Subcutaneous adipose tissue (tissue), 4 donors: ENCODE measurements around the gene PLEKHG3. TPM values are rescaled to one million over a fixed set of nuclear protein-coding genes. Genes with fewer than 3 reads are reported as not detected.

Source experiments
- total RNA-seq, 4 donors: library from RNA; depleted of rRNA; stranded (reverse); fragments of >200 nt; gene quantifications; one replicate each; pipeline ENCODE4 v1.1.0, GENCODE V29; 2016
- TF ChIP-seq, protein P1 (sequence below): fragments of 450-650 bp; IDR thresholded peaks from one replicate; pipeline ENCODE4 v1.5.1; 2016; ENCODE audit warnings: low read depth, mild to moderate bottlenecking, control low read depth, antibody characterized with exemption, moderate library complexity

The PLEKHG3 gene
- total RNA-seq, 4 donors from 2014 or later: 12.4 to 66.9 (median 19.8) TPM

DNA sequence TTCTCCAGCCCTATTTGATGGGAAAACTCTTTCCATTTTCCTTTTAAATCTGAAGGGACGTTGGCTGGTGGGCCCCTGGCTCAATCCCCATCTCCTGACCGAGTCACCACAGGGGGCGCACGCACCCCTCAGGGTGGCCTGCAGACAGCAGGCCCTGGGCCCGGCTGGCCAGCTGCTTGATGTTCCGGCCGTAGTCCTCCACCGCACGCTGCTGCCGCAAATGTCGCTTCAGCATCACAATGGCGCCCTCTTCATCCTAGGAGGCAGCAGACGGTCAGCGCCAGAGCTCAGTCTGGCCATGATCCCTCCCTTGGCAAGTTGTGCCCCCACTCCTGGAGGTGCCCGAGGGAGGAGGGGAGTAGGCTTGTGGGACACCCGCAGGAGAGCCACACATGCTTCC is 70.0 kb downstream of the PLEKHG3 start:
- TF ChIP-seq, protein P1, sequence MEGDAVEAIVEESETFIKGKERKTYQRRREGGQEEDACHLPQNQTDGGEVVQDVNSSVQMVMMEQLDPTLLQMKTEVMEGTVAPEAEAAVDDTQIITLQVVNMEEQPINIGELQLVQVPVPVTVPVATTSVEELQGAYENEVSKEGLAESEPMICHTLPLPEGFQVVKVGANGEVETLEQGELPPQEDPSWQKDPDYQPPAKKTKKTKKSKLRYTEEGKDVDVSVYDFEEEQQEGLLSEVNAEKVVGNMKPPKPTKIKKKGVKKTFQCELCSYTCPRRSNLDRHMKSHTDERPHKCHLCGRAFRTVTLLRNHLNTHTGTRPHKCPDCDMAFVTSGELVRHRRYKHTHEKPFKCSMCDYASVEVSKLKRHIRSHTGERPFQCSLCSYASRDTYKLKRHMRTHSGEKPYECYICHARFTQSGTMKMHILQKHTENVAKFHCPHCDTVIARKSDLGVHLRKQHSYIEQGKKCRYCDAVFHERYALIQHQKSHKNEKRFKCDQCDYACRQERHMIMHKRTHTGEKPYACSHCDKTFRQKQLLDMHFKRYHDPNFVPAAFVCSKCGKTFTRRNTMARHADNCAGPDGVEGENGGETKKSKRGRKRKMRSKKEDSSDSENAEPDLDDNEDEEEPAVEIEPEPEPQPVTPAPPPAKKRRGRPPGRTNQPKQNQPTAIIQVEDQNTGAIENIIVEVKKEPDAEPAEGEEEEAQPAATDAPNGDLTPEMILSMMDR: no peak

DNA sequence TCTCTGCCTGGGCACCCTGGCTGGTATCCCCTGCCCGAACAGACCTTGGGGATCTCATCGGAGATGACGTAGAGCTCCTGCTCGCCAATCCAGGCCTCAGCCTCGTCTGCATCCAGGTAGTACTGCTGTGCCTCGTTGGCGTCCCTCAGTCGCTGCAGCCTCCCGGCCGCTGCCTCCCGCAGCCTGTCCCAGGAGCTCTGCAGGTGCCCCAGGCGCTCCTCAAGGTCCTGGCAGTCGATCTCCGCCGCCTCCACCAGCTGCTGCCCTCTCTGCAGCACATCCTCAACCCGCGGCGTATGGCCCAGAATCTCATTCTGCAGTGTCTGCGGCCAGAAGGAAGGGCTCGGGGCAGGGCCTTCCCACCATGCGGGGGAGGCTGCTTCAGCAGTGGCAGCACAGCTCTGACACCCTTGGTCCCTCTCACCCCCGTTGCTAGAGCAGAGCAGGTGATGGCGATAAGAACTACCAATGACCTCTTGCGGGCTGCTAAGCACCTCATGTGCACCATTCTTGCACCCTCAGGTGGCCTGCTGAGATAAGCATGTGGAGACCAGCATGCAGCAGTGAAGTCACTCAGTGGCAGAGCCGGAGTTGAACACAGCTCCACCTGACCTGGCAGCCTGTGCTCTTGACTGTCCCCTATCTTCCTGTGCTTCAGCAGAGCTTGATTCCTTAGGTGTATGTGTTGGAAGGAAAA is 71.0 kb downstream of the PLEKHG3 start:
- TF ChIP-seq, protein P1: no peak

DNA sequence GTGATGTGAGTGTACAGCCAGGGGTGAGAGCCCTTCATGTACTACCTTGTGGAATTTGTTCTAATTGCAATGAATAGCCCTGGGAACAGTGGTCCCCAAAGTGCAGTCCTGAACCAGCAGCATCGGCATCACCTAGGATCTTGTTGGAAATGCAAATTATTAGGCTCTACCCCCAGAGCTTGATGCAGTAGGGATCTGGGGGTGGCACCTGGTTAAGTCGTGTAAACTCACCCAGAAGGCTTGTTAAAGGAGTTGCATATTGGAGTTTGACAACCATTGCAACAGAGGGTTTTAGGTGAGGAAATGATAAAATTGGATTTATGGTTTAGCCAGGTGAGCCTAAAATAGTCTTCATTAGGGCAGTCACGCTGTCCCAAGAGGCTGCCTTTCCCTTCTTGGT is 73.2 kb downstream of the PLEKHG3 start:
- TF ChIP-seq, protein P1: no peak

DNA sequence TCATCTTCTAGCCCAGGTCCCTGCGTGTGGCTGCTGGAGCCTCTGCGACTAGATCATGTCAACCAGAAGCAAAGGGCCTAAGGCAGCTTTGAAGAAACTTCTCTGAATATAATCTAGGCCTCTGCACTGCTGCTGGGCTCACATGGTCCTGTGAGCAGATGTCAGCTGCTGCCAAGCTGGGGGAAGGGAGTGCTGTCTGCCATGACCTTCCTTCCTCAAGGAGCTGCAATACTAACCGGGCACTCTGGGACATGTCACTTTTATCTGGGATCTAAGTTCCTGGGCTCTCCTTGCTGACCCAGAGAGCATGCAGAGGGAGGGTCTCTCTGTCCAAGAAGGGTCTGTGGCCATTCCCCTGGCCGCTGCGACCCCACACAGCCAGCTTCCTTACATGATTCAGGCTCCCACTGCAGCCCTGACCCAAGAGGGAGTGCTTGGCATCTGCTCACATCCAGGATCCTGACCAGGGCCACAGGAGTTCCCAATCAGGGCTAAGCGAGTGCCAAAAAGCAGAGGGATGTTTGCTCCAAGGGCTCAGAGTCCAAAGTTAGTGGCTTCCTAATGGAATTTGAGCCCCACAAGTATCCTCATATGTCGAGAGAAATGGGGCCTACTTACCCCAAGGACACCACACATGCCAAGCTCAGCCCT is 74.0 kb downstream of the PLEKHG3 start:
- TF ChIP-seq, protein P1: no peak

DNA sequence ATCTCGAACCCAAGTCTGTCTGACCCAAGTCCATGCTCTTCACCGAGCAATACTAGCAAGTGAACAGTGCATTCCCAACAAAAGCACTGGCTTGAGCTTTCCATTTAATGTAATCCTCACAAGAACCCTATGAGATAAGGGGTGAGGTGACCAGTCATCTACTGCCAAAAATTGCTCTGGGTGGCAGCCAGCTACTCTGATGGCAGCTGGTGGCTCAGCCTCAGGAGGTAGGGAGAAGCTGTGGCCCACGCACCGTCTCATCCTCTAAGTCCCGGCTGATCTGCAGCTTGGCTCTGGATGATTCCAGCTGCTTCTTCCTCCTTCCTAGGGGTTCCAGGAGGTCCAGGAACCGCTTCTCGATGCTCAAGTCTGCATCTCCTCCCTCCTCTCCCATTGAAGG is 75.2 kb downstream of the PLEKHG3 start:
- TF ChIP-seq, protein P1: no peak

DNA sequence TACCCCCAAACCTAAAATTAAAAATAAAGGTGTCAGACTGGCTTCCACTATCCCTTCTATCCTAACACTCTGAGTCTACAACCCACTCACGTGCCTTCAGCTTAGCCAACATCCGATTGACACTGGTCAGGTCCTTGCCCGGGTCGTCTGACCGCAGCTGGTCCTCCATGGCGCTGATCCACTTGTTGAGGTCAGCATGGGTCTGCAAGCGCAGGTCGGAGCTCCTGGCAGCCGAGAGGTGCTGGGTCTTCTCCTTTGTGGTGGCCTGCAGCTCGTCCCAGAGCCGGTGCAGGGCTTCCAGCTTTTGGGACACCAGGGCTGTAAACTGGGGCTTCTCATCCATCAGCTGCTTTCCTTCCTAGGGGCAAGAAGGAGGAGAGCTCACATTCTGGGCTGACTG is 78.0 kb downstream of the PLEKHG3 start:
- TF ChIP-seq, protein P1: no peak

DNA sequence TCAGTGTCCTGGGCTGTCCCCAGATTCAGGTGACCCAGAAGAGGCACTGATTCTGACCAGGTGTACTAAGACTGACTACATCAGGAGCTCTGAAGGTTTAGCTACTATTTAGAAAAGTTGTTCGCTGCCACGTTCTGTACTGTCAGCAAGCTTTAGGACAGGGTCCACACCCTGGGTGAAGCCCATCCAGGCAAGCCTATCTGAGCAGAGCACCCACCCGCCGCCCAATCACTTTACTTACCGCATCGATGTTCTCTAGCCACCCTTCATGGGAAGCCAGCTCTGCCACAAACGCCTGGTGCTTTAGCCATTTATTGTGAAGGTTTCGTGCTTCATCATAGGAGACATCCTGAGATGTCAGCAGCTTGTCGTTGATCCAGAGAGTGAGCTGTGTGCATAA is 79.8 kb downstream of the PLEKHG3 start:
- TF ChIP-seq, protein P1: no peak
